Stimulated activated CD8-positive, alpha-beta memory T cell treated with anti-CD3 and anti-CD28 coated beads, Interleukin-2, amount 100 ng/mL, for 48 hours (primary cell): ENCODE data around the gene TMEM178A.

Experiments
- DNase-seq, 2 donors: peaks; one replicate each; pipeline ENCODE4 v3.0.0-alpha.2; 2020; ENCODE audit warnings: low read depth in 2 of 2

TMEM178A gene

DNA sequence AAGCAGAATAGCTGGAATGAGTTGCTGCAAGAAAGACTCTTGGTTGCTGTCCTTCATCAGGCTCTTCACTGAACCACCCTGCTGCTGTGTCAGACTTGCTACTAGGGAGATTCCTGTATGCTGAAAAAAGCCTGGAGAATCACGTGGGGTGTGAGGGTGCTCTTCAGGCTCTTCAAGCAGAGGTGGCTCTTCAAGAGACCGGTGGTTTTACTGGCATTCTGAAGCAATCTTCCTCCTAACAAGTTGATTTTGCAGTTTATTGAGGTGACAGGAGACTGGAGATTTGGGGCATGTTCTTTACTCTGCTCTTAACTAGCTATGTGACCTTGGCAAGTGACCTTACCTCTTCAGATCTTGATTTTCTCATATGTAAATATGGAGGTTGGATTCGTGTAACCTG lies 14.1 kb downstream of the TMEM178A start:
- DNase-seq = no peak

DNA sequence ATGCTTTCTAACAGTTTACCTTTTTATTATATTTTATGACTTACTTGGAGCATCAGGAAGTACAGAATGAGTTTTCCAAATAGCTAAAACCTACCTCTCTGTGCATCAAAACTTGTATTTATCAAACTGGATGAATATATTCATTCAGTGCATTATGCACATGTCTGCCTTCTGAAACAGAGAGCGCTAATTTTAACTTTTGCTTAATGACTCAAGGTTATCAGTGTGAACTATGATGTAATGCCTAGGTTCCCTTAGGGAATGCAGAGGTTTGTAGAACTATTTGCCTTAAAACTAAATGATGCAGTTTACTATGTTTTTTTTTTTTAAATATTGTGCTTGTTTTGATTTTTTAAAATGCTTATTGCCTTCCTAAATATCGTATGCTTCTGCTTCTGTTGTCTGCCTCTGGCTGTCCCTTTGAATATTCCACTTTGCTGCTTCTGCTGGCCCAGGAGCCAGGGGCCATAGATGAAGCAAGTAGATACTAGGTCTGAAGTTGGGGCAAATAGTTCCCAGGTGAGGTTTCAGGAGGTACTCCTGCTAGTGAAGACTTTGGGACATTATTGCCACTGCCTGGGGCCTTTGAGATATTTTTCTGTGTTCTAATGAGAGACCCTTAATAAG lies 16.5 kb downstream of the TMEM178A start:
- DNase-seq = no peak

DNA sequence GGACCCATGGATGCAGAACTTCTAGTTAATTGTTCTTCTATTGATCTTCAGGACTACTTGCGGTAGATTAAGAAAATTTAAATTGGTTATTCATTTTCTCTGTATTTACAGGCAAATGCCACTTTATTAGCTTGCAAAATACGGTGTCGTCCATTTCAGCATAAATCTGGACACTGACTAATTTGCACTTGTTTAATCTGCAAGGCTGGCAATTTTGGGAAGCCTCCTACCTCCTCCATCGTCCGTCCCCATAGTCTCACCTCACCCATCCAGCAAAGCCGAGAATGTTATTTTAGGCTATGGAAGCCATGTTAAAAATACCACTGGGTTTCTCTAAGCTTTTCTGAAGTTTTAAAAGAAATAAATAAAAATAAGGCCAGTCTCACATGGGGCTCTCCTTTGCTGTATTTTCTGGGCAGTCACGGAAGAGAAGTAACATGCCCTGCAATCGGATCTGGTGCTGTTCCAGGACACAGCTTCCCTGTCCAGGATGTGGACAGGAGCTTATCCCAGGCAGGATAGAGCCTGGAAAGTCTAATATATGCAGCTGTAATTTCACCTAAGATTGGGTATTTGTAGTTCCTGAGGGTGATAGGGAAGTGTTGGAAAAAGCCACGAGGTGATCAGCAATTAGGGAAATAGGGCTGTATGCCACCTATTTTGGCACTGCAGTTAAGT lies 17.4 kb downstream of the TMEM178A start:
- no peak for DNase-seq

DNA sequence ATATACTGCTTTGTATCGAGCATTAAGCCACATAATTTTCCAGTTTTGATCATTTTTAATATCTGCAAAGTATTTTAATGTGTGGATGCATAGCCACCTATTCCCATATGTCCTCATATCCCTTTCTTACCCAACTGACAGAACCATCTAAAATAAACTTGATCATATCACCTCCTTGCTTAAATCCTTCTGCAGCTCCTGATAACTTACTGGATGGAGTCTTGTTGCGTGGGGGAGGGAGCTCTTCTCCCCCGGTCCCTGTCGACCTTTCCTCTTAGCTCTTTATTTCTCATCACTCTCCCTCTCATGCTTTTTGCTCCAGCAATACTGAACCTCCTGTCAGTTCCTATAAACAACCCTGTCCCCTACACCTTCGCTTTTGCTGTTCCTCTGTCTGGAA lies 18.7 kb downstream of the TMEM178A start:
- DNase-seq = no peak

DNA sequence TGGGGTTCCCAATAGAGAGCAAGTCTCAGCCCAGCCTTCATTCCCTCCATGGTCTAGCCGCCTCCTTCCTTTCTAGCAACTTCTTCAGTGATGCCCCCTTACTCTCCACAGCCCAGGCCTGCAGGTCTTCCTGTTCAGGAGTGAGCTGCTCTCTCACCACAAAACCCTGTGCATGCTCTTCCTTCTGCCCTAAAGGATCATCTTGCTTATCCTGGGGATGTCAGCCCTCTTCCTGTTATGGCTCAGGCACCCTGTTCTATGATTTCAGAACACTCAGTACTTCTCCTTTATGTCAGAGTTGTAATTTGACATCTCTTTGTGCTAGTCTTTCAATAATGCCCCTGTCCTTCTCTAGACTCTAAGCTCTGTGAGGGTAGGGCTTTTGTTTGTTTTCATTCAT lies 19.4 kb downstream of the TMEM178A start:
- no peak for DNase-seq

DNA sequence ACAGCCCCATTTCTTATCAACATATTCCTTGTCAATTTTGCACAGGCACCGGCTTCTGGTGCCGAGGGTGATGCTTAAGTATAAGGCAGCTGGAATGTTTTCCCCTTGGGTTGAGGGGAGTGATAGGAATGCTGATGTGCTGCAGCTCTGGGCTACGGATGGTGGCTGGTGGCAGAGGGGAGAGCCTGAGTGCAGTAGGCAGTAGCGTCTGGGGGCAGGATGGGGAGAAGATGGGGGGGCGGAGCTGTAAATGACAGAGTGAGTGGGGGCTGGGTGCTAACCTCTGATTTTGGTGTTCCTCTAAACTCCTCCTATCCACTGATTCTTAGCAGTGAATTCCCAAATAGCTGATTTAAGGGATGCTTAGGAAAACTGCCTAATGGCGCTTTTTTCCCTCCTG lies 20.7 kb downstream of the TMEM178A start:
- DNase-seq = no peak

DNA sequence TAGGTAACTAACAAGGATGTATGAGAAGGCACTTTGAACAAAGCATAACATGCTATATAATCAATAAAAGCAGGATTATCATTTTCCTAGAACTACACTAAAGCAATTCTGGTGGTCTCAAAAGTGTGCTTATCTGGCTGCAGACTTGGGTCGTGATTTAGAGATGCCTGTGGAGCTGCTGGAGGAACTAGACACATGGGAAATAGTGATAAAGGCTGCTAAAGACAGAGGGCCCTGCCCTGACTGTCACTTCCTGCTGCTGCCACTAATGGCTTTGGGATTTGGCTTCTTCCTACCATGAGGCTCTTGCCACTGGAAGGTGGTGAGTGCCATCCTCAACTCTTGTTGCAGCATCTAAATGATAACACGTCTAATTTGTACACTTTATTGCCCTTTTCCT lies 22.5 kb downstream of the TMEM178A start:
- no peak for DNase-seq

DNA sequence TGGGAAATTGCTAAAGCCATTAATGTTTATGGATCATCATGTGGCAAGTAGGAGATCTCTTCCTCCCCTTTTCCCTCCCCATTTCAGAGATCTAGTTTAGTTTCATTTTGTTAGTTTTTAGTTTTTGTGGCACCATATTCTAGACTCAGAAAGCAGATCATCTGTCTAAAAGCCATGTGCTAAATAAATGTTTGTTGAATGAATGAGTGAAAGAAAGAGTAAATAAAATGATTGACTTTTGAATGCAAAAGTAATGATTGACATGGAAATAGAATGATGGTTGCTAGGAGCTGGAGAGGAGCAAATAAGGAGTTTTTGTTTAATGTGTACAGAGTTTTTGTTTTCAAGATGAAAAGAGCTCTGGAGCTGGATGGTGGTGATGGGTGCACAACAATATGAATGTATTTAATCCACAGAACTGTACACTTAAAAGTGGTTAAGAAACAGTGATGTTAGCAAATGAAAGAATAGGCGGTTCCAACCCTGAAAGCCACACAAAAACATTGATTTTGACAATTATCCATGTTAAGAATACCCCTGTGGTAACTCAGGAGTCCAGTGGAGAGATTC lies 23.6 kb downstream of the TMEM178A start:
- no peak for DNase-seq

DNA sequence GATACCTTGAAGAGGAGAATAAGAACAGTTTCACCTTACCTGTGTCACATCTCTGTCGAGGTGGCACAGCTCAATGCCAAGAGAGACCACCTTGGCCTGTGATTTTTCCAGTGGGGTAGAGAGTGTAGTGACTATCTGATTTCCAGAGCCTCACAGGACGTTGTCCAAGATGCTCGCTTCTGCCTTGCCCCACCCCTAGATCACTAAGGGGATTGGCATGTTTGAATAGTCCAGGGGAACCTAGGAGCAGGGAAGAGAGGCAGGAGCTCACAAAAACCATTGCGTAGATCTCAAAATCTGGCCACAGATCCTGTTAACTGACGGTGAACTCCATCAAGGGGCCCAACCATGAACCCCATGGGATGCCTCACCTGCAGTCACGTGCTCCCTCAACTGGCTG lies 24.2 kb downstream of the TMEM178A start:
- no peak for DNase-seq

DNA sequence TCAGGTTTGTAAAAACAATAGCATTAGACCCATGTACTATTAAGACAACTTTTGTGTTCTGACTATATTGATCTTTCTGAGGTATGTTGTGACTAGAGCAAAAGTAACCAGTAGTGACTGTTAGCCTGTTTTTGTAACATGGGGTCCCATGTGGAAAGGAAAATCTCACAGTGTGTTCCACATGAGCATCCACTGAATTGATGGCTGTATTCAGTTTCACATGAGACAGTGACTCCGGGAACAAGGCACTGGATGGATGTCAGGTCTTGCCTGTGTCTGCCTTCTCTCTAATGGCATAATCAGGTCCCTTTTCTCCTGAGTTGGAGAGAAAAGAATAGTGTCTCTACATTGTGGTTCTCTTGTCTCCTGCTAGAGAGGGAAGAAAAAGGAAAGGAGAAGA lies 27.5 kb downstream of the TMEM178A start:
- DNase-seq = no peak

DNA sequence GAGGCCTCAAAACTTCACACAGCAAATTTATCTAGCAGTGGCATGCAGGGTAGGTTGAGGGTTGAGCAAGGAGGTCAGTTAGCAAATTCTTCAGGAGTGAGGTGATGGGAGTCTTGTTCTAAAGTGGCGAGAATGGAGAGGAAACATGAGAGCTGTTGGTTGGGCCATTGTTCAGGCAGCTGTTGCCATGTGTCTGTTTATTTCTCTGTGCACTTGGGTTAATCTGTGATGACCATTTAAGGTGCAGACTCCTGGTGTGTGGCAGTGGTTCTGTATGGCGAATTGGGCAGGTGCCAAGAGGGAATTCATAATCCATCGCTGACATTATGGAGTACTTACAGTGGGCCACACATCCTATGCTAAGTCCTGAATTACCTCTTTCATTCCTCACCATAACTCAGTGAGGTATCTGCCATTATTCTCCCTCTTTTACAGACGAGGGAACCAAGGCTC lies 30.4 kb downstream of the TMEM178A start:
- no peak for DNase-seq

DNA sequence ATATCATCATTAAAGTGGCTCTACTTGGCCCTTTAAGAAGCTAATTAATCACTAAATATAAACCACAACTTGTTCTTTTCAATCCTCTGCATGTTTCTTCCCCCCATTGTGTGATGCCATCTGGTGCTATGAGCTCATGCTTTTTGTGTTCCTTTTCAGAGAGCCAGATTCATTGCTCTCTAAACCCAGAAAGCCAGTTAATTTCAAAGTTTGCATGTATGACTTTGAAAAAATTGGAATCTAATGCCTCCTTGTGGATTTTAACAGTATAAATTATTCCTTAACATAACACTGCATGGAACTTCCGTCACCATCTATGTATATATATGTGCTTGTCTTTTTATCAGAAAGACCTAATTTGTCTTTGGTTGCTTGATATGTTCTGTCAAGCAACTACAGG lies 31.1 kb downstream of the TMEM178A start:
- DNase-seq = no peak

DNA sequence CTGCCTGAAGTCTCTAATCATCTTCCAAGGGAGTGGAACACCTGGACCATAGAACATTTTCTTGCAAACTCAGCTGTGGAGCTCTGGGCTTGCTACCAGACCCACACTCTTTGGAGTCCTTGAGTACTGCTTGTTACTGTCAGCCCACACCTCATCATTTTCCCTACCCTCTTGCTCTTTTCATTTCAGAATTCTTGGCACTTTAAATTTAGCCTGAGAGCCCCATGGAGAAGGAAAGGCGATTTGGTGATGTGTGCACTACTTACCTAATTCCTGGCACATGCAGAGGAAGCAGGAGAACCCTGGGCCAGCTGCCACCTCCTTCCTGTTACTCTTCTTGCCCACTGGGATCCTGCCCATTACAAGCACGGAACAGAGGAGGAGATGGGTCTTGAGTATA lies 31.7 kb downstream of the TMEM178A start:
- DNase-seq = no peak

DNA sequence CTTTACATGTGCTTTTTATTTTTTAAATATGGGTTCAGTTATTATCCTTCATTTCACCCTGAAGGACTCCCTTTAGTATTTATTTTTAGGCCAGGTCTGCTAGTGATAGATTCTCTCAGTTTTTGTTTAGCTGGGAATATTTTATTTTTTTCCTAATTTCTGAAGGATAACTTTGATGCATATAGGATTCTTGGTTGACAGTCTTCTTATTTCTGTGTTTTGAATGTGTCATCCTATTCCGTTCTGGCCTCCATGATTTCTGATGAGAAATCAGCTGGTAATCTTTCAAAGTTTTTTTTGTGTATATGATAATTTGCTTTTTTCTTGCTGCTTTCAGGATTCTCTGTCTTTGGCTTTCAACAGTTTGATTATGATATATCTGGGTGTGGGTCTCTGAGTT lies 35.4 kb downstream of the TMEM178A start:
- no peak for DNase-seq

DNA sequence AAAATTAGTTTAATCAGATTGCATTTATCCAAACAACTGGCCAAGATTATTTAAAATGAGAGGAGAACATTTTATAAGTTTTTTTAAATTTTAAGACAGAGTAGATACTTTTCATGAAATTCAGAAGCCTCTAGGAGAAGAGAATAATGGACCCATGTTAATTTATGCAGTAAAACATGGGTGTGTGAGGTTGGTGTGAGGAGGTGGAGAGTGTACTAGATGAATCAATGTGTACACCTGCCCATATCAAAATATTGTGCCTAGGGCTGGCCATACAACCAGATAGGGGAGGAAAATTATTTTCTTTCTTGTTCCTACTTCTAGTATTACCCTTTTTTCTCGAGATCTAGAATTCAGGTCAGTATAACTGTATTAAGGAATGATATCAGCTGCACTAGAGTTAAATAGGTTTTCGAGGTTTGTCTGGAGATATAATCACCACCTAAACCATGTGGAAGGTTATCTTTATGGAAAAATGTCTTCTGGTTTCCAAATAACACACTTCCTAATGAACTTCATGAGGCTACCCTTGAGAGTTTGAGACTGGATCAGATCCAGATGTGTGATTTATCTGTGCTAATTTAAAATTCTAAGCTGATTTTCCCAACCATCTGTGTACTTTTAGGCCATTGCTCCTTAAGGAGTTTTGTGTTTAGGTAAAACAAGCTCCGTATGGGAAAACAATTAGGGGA lies 37.6 kb downstream of the TMEM178A start:
- no peak for DNase-seq

DNA sequence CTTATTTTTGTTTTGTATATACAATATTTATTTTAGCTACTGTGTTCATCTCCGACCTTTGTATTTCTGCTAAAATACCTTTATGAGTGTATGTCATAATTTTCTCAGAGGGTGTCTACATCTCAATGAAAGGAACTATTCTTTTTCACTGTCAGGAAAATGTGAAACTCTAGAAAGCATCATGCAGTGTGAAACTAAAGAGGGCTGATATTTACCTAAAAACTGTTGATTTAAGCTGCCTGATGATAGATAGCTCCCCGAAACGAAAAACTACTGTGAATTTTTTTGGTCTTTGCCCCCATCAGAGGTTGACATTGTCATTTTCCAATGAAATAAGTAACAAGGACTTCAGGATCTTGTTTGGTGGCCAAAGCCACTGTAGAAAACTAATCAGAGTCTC lies 38.8 kb downstream of the TMEM178A start:
- DNase-seq = no peak

DNA sequence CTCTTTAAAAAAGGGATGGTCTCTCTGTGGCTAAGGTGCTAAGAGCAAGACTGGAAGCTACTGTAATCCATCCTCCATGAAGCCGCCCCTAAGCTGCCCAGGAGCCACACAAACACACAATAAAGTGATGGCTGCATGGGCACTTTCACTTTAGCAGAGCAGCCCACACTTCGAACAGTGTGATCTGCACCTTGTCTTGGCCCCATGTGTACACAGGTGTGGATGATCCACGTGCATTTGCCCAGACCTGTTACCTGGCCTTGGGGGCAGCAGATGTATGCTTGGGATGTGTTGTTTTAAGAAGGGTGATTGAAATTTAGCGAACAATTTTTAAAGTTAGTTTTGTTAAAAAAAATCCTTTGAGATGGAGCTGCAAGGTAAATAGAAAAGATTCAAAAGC lies 39.9 kb downstream of the TMEM178A start:
- DNase-seq = no peak

DNA sequence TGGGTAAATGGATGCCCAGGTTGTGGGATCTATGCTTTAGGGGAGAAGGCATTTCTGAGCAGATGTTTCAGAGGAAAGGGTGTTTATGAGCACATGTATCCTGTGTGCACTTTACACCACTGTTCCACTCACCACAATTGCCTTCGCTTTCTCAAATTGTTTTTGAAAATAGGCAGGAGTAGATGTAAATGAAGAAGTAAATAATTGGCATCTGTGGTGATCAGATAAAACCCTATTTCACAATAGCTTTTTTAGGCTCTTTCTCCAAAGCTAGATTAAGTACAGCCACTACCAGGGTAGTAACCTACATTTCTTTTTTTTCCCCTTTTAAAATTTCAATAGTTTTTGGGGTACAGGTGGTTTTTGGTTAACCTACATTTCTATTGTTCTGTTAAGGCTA lies 40.6 kb downstream of the TMEM178A start:
- no peak for DNase-seq

DNA sequence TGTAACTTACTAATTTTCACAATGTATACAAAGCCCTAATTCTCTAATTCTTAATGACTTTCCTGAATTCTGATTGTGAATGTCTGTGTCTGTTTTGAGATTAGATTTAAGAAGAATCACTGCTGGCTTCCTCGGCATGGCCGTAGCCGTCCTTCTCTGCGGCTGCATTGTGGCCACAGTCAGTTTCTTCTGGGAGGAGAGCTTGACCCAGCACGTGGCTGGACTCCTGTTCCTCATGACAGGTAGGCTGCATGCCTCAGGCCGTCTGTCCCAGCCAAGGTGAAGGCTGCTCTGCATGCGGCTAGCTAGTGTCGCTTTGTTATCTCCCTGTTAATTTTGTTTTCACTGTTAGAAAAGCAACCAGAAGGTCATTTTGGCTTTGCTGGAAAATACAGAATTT lies 41.2 kb downstream of the TMEM178A start:
- DNase-seq = no peak

DNA sequence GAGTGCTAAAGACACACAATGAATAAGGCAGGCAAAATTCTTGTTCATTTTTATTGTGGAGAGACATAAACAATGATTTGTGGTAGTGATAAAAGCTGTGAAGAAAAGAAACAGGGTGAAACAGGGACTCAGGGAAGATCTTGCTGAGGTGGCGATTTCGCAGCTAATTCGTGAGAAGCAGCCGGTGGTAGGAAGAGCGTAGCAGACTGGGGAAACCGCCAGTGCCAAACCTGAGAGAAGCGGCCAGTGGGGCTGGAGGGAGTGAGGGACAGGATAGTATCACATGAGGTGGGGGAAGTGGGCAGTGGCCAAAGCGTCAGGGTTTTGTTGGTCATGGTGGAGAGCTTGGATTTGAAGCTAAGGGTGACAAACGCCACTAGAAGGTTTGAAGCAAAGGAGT lies 42.3 kb downstream of the TMEM178A start:
- DNase-seq = no peak

DNA sequence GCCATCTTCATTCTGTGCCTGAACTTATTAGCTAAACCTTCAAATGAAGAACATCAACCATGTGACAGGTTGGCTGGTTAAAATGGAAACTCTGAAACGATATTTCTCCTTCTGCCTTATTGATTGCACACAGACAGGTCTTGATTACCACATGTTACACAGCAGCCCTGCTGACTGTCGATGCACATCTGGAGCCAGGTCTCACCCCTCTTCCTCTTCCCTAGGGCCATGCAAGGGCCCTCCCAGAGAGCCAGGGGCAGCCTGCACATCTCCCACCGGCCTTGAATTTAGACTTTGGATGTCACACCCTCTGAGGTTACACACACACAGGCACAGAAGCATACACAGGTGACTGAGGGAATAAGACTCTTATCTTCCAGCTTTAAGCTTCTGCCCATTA lies 45.1 kb downstream of the TMEM178A start:
- DNase-seq = no peak

DNA sequence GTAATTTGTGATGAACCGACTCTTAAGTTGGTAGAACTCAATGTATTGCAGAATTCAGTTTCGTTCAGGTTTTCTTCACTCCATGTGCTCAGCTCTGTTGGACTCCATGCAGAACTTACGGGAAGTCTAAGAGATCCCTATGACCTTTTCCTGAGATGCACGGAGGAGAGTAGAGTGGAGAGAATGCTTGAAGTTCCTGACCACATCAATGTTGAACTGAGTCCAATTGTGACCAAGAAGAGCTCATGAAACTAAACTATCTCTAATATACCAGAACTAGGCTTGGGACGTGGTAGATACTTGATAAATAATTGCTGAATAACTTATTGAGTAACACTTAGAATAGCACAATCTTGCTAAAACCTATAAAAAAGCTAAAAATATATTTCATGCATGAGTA lies 47.2 kb downstream of the TMEM178A start:
- no peak for DNase-seq

DNA sequence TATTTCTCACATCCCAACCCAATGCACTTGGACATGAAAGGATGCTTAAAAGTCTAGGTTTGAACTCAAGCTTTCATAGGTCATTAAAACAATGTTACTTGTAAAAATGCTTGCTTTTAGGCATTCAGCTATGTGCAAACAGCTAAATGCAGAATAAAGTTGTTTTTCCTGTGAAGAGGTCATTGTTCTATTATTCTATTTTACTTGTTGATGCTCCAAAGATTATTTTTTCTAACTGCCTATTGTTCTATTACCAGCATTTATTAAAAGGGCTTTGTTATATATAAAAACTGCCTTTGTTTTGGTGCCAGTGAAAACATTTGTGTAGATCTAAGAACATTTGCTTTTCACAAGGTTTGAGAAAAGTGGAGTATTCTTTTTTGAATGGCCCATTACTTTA lies 49.4 kb downstream of the TMEM178A start:
- DNase-seq = no peak
